Non-pigmented ciliary epithelial cell (primary cell): Measurements from ENCODE around the gene HSPA14.
"Not testable (repeated sequence)": the region's sequence is repeated elsewhere in the genome, so short reads cannot be mapped to it uniquely, and the experiment has no call there.

ENCODE experiments used
- DNase-seq: peaks from one replicate; pipeline ENCODE4 v3.0.0-alpha.2; 2010; ENCODE audit warnings: low read depth

The HSPA14 gene

GRCh38 chr10:14837757-14838581, at the start of gene HSPA14, which contains the start of the genes CDNF and MSANTD7:
Gene HSPA14 (plus strand): TSS chr10:14838306. CDS start chr10:14838403, 97 bp downstream.
Gene CDNF (minus strand): TSS chr10:14838037. CDS start chr10:14837946, 91 bp downstream.
Gene MSANTD7 (plus strand): TSS chr10:14838306. CDS start chr10:14842285, 3,979 bp downstream.
- peak; percentile 97 for DNase-seq

- DNase-seq, result no peak
These were observed 39.5 kb upstream of the HSPA14 start for GRCh38 chr10:14798636-14799035.

- DNase-seq, result no peak
These were observed 37.7 kb upstream of the HSPA14 start for GRCh38 chr10:14800397-14800796.

- no peak for DNase-seq
These were observed 36.4 kb upstream of the HSPA14 start for GRCh38 chr10:14801723-14802122.

GRCh38 chr10:14803827-14804226, 34.3 kb upstream of the HSPA14 start:
- DNase-seq, result no peak

GRCh38 chr10:14806318-14806717, 31.8 kb upstream of the HSPA14 start:
- DNase-seq, result no peak

- no peak for DNase-seq
These were observed 26.8 kb upstream of the HSPA14 start for GRCh38 chr10:14810969-14811953.

- no peak for DNase-seq
These were observed 25.8 kb upstream of the HSPA14 start for GRCh38 chr10:14812271-14812670.

GRCh38 chr10:14815681-14816080, 22.4 kb upstream of the HSPA14 start:
- no peak for DNase-seq

GRCh38 chr10:14816717-14817116, 21.4 kb upstream of the HSPA14 start:
- not testable (repeated sequence) for DNase-seq

GRCh38 chr10:14820010-14820774, 17.9 kb upstream of the HSPA14 start:
- peak; percentile 76 for DNase-seq

GRCh38 chr10:14820775-14821154, 17.3 kb upstream of the HSPA14 start:
- DNase-seq, result no peak

- no peak for DNase-seq
These were observed 16.3 kb upstream of the HSPA14 start for GRCh38 chr10:14821635-14822375.

- DNase-seq, result peak; percentile 8
These were observed 15.0 kb upstream of the HSPA14 start for GRCh38 chr10:14822879-14823755.

GRCh38 chr10:14823966-14824365, 14.1 kb upstream of the HSPA14 start:
- no peak for DNase-seq

GRCh38 chr10:14826076-14826829, 11.9 kb upstream of the HSPA14 start:
- DNase-seq, result no peak

- no peak for DNase-seq
These were observed 5.0 kb upstream of the HSPA14 start for GRCh38 chr10:14833106-14833505.

- DNase-seq, result no peak
These were observed 1.9 kb upstream of the HSPA14 start for GRCh38 chr10:14836208-14836607.
